Measurements from ENCODE around the gene HECA.

DNA sequence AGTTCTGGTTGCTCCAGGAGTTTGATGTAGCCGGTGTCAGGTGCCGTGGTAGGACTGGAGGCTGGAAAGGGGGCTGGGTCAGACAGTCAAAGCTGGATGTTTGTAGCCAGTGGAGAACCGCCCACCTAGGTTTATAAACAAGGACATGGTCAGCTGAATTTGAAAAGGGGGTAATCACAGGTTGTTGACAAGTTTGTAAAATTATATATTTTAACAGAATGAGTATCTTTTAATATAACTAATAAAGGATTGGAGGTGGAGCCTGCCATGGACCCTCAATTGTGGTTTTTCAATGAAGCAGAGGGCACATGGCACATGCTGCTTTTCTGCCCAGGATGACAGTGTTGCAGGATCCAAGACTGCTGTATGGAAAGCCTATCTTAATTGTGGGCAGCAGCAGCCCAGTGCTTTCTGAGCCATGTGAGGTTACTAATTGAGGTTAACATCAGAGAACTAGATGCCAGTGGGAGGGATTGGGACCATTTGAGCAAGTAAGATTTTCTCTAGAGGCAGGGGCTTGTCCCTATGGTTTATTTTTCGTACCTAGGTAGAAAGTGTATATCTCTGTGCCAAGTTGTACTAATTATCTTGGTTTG lies 9.7 kb downstream of the HECA start:
- TF ChIP-seq CTCF (IDR thresholded peaks at IDR 0.05; ENCODE audit: low read depth, low read length, missing input control) (no peak), HNF4G (IDR thresholded peaks at IDR 0.05) (no peak), RAD21 (IDR thresholded peaks at IDR 0.05) (no peak), ZBTB33 (IDR thresholded peaks at IDR 0.05) (no peak), JUND (IDR thresholded peaks at IDR 0.05) (no peak), EGR1 (IDR thresholded peaks at IDR 0.05; ENCODE audit: low read depth in 2 of 2) (no peak), SP1 (IDR thresholded peaks at IDR 0.05) (no peak), TAF1 (conservative IDR thresholded peaks at IDR 0.05) (no peak), MAX (IDR thresholded peaks at IDR 0.05) (no peak), YY1 (IDR thresholded peaks at IDR 0.05) (no peak), NR2F2 (IDR thresholded peaks at IDR 0.05) (no peak), GABPA (IDR thresholded peaks at IDR 0.05 in 1 of 2, conservative IDR thresholded peaks at IDR 0.05 in 1 of 2) (no peak)
- TF ChIP-seq, protein P1, sequence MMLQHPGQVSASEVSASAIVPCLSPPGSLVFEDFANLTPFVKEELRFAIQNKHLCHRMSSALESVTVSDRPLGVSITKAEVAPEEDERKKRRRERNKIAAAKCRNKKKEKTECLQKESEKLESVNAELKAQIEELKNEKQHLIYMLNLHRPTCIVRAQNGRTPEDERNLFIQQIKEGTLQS (IDR thresholded peaks at IDR 0.05), result no peak
- TF ChIP-seq, protein P2, sequence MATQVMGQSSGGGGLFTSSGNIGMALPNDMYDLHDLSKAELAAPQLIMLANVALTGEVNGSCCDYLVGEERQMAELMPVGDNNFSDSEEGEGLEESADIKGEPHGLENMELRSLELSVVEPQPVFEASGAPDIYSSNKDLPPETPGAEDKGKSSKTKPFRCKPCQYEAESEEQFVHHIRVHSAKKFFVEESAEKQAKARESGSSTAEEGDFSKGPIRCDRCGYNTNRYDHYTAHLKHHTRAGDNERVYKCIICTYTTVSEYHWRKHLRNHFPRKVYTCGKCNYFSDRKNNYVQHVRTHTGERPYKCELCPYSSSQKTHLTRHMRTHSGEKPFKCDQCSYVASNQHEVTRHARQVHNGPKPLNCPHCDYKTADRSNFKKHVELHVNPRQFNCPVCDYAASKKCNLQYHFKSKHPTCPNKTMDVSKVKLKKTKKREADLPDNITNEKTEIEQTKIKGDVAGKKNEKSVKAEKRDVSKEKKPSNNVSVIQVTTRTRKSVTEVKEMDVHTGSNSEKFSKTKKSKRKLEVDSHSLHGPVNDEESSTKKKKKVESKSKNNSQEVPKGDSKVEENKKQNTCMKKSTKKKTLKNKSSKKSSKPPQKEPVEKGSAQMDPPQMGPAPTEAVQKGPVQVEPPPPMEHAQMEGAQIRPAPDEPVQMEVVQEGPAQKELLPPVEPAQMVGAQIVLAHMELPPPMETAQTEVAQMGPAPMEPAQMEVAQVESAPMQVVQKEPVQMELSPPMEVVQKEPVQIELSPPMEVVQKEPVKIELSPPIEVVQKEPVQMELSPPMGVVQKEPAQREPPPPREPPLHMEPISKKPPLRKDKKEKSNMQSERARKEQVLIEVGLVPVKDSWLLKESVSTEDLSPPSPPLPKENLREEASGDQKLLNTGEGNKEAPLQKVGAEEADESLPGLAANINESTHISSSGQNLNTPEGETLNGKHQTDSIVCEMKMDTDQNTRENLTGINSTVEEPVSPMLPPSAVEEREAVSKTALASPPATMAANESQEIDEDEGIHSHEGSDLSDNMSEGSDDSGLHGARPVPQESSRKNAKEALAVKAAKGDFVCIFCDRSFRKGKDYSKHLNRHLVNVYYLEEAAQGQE (IDR thresholded peaks at IDR 0.05), result no peak
